ENCODE measurements around the gene BLVRB. TPM values are rescaled to one million over a fixed set of nuclear protein-coding genes. Genes with fewer than 3 reads are reported as not detected.

The BLVRB gene
- polyA plus RNA-seq (ENCODE audit: low read depth in 6 of 6) = 10 to 100 TPM in 5 of 6 donors, 1 to 10 TPM in 1; 5.3 to 35.3 (median 24.5) TPM

DNA sequence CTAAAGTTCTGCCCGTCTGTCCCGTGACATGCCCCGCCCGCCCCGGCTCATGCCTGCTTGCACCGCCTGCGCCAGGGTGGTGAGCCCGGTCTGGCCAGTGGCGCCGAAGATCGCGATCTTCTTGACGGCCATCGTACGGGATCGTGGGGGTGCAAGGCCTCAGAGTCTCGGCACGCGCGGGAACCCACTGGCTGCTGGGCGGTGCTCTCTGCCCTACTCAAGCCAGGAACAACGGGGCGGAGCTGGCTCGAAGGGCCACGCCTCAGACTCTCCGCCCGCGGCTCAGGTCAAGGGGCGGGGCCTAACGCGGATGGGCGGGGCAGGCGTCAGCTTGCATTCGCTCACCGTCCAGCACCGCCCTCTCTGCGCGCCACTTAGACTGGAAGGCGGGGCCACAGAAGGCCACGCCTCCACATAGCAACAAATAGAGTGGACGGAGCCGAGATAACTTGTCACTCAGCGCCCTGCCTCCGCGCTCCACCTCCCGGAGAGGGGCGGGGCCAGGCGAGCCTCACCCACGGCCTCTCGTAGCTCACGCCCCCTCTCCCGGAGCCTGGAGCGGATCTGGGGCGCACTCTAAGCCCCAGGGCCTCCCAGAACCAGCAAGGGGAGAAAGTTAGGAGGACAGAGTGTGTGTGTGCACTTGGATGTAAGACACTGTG is at the start of gene BLVRB:
Gene BLVRB (minus strand): TSS at position 189 of the 662 bp plus-strand sequence. CDS start 57 bp downstream, at position 132.
- ATAC-seq (ENCODE audit: low read depth in 2 of 2) = peak; percentile 68 to 79
- peak within 1 kb of the TSS; percentile 89 to 100 (median 97) for H3K27ac Mint-ChIP-seq
- peaks cover 0 to 7% of the 10 kb centered on the region in 2 donors for H3K36me3 Mint-ChIP-seq
- H3K27me3 Mint-ChIP-seq = peaks cover 5 to 35% (median 9%) of the 10 kb centered on the region in 3 donors
- peak within 1 kb of the TSS; percentile 80 to 92 (median 88) for H3K4me3 Mint-ChIP-seq
- H3K4me1 Mint-ChIP-seq = peaks cover 35 to 43% (median 40%) of the 10 kb centered on the region in 3 donors
- H3K9me3 Mint-ChIP-seq = peaks cover 0 to 5% (median 0%) of the 10 kb centered on the region in 7 donors
- DNase-seq = peak; percentile 99

GRCh38 chr19:40513741-40514315 is 48.3 kb upstream of the BLVRB start:
- ATAC-seq (ENCODE audit: low read depth in 2 of 2) (no peak), DNase-seq (no peak)
- H3K4me1 Mint-ChIP-seq = peaks cover 6 to 8% (median 7%) of the 10 kb centered on the region in 3 donors
- peaks cover 0 to 5% of the 10 kb centered on the region in 2 donors for H3K36me3 Mint-ChIP-seq
- peak overlapping the region in 1 of 8 donors; percentile 69 for H3K4me3 Mint-ChIP-seq
- H3K27ac Mint-ChIP-seq = peak overlapping the region in 1 of 6 donors; percentile 58
- H3K27me3 Mint-ChIP-seq = peaks cover 54 to 65% (median 59%) of the 10 kb centered on the region in 3 donors
- peaks cover 0 to 4% (median 0%) of the 10 kb centered on the region in 7 donors for H3K9me3 Mint-ChIP-seq

- DNase-seq (no peak), ATAC-seq (ENCODE audit: low read depth in 2 of 2) (no peak)
- Mint-ChIP-seq H3K27ac (no peak overlapping the region), H3K9me3 (peaks cover 0 to 4% (median 0%) of the 10 kb centered on the region in 7 donors), H3K36me3 (peaks cover 0 to 5% of the 10 kb centered on the region in 2 donors), H3K27me3 (peaks cover 58 to 70% (median 64%) of the 10 kb centered on the region in 3 donors), H3K4me3 (no peak overlapping the region), H3K4me1 (peaks cover 6 to 8% (median 7%) of the 10 kb centered on the region in 3 donors)
These were observed 47.8 kb upstream of the BLVRB start for GRCh38 chr19:40513345-40513678.

GRCh38 chr19:40512473-40513344 is 47.2 kb upstream of the BLVRB start:
- no peak for DNase-seq
- ATAC-seq (ENCODE audit: low read depth in 2 of 2) = no peak
- Mint-ChIP-seq H3K27ac (no peak overlapping the region), H3K27me3 (peaks cover 58 to 72% (median 69%) of the 10 kb centered on the region in 3 donors), H3K36me3 (peaks cover 0 to 5% of the 10 kb centered on the region in 2 donors), H3K9me3 (peaks cover 0 to 4% (median 0%) of the 10 kb centered on the region in 7 donors), H3K4me1 (peaks cover 6 to 8% (median 7%) of the 10 kb centered on the region in 3 donors), H3K4me3 (peak overlapping the region in 3 of 8 donors; percentile 9 to 66 (median 50))

- Mint-ChIP-seq H3K9me3 (peaks cover 0 to 4% (median 0%) of the 10 kb centered on the region in 7 donors), H3K27me3 (peaks cover 53 to 69% (median 64%) of the 10 kb centered on the region in 3 donors), H3K36me3 (peaks cover 0 to 5% of the 10 kb centered on the region in 2 donors), H3K27ac (peak overlapping the region in 1 of 6 donors; percentile 44), H3K4me1 (peaks cover 6 to 8% (median 7%) of the 10 kb centered on the region in 3 donors), H3K4me3 (peak overlapping the region in 5 of 8 donors; percentile 9 to 66 (median 47))
- no peak for DNase-seq
- ATAC-seq (ENCODE audit: low read depth in 2 of 2) = no peak
These were observed 46.5 kb upstream of the BLVRB start for GRCh38 chr19:40512110-40512472.

DNA sequence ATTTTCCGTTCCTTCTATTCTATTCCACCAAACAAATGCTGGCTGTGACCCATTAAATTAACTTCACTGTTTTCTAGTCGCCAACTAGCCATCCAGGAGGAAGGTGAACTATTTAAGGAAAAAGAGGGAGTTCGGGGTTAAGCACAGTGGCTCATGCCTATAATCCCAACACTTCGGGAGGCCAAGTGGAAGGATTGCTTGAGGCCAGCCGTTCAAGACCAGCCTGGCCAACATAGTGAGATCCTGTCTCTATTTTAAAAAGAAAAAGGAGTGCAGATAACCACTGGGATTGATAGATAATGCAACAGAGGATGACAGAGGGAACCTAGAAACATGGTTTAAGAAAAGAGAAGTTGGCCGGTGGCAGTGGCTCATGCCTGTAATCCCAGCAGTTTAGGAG is 45.9 kb upstream of the BLVRB start:
- Mint-ChIP-seq H3K27me3 (peaks cover 47 to 63% (median 59%) of the 10 kb centered on the region in 3 donors), H3K36me3 (peaks cover 0 to 5% of the 10 kb centered on the region in 2 donors), H3K4me3 (no peak overlapping the region)

GRCh38 chr19:40510526-40511115 is 45.1 kb upstream of the BLVRB start:
- H3K9me3 Mint-ChIP-seq = peaks cover 0 to 4% (median 0%) of the 10 kb centered on the region in 7 donors
- H3K36me3 Mint-ChIP-seq = peaks cover 0 to 5% of the 10 kb centered on the region in 2 donors
- no peak for ATAC-seq (ENCODE audit: low read depth in 2 of 2)
- no peak overlapping the region for H3K27ac Mint-ChIP-seq
- peaks cover 49 to 66% (median 63%) of the 10 kb centered on the region in 3 donors for H3K27me3 Mint-ChIP-seq
- H3K4me3 Mint-ChIP-seq = no peak overlapping the region
- no peak for DNase-seq
- H3K4me1 Mint-ChIP-seq = peaks cover 6 to 8% (median 7%) of the 10 kb centered on the region in 3 donors

More for the DNA sequence above, 45.9 kb upstream of the BLVRB start:
- ATAC-seq (ENCODE audit: low read depth in 2 of 2) = no peak
- no peak for DNase-seq
- H3K4me1 Mint-ChIP-seq = peaks cover 6 to 8% (median 7%) of the 10 kb centered on the region in 3 donors
- H3K9me3 Mint-ChIP-seq = peaks cover 0 to 4% (median 0%) of the 10 kb centered on the region in 7 donors
- peak overlapping the region in 1 of 6 donors; percentile 82 for H3K27ac Mint-ChIP-seq

DNA sequence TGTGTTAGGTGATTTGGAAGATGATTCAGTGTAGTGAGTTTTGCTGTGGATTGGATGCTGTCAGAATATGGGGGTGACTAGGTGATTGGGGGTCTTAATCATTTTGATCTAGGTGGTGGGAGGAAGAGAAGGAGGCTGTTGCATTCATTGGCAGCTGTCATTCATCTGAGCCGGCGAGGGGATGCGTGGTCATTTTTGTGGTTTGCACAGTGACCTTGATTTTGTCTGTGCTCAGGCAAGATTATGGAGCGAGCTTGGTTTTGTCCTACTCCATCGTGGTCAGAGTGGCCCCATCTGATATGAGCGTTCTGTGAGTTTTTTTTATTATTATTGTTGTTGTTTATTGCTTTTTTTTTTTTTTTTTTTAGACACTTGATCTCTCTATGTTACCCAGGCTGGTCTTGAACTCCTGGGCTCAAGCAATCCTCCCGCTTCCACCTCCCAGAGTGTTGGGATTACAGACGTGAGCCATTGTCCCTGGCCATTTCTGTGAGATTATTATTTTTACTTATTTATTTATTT is 43.3 kb upstream of the BLVRB start:
- Mint-ChIP-seq H3K36me3 (peaks cover 0 to under 1% of the 10 kb centered on the region in 2 donors), H3K4me3 (no peak overlapping the region), H3K9me3 (peaks cover 0 to 6% (median 0%) of the 10 kb centered on the region in 7 donors), H3K27me3 (peaks cover 46 to 72% (median 67%) of the 10 kb centered on the region in 3 donors), H3K4me1 (peaks cover 6 to 14% (median 9%) of the 10 kb centered on the region in 3 donors), H3K27ac (no peak overlapping the region)
- ATAC-seq (ENCODE audit: low read depth in 2 of 2) (no peak), DNase-seq (no peak)

- ATAC-seq (ENCODE audit: low read depth in 2 of 2) = no peak
- H3K9me3 Mint-ChIP-seq = peaks cover 0 to 4% (median 0%) of the 10 kb centered on the region in 7 donors
These were observed 42.3 kb upstream of the BLVRB start for GRCh38 chr19:40507892-40508291.

DNA sequence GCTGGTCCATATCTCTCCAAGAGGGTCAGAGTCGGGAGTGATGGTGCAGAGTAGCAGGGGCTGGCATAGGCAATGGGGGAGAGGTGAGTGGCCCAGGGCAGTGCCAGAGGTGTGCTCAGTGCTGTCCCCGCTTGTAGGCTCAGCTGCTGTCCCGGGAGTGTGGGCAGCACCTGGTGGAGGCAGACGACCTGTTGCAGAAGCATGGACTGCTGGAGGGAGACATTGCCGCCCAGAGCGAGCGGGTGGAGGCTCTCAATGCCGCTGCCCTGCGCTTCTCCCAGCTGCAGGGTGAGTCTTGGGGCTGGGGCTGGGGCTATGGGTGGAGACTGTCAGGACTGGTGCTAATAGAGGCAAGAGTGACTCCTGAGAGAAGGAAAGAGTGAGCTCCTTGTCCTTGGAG is 40.6 kb upstream of the BLVRB start:
- peaks cover 39 to 78% (median 69%) of the 10 kb centered on the region in 3 donors for H3K27me3 Mint-ChIP-seq
- peaks cover 0 to 12% (median 4%) of the 10 kb centered on the region in 3 donors for H3K4me1 Mint-ChIP-seq
- H3K4me3 Mint-ChIP-seq = no peak overlapping the region
- DNase-seq (no peak), ATAC-seq (ENCODE audit: low read depth in 2 of 2) (no peak)
- peaks cover 0 to 4% (median 0%) of the 10 kb centered on the region in 7 donors for H3K9me3 Mint-ChIP-seq
- no peak overlapping the region for H3K27ac Mint-ChIP-seq
- H3K36me3 Mint-ChIP-seq = no peaks in the 10 kb centered on the region

More at GRCh38 chr19:40507892-40508291, 42.3 kb upstream of the BLVRB start:
- Mint-ChIP-seq H3K27me3 (peaks cover 40 to 77% (median 70%) of the 10 kb centered on the region in 3 donors), H3K36me3 (no peaks in the 10 kb centered on the region), H3K4me3 (no peak overlapping the region), H3K4me1 (peaks cover 6 to 14% (median 8%) of the 10 kb centered on the region in 3 donors), H3K27ac (no peak overlapping the region)
- no peak for DNase-seq

GRCh38 chr19:40503320-40503695 is 37.8 kb upstream of the BLVRB start:
- H3K27ac Mint-ChIP-seq = peak overlapping the region in 1 of 6 donors; percentile 61
- H3K27me3 Mint-ChIP-seq = peaks cover 26 to 60% (median 58%) of the 10 kb centered on the region in 3 donors
- peak overlapping the region in 1 of 8 donors; percentile 35 for H3K4me3 Mint-ChIP-seq
- DNase-seq = no peak
- peaks cover 0 to 12% (median 4%) of the 10 kb centered on the region in 3 donors for H3K4me1 Mint-ChIP-seq
- H3K36me3 Mint-ChIP-seq = no peaks in the 10 kb centered on the region
- no peak for ATAC-seq (ENCODE audit: low read depth in 2 of 2)
- peaks cover 0 to 4% (median 0%) of the 10 kb centered on the region in 7 donors for H3K9me3 Mint-ChIP-seq

DNA sequence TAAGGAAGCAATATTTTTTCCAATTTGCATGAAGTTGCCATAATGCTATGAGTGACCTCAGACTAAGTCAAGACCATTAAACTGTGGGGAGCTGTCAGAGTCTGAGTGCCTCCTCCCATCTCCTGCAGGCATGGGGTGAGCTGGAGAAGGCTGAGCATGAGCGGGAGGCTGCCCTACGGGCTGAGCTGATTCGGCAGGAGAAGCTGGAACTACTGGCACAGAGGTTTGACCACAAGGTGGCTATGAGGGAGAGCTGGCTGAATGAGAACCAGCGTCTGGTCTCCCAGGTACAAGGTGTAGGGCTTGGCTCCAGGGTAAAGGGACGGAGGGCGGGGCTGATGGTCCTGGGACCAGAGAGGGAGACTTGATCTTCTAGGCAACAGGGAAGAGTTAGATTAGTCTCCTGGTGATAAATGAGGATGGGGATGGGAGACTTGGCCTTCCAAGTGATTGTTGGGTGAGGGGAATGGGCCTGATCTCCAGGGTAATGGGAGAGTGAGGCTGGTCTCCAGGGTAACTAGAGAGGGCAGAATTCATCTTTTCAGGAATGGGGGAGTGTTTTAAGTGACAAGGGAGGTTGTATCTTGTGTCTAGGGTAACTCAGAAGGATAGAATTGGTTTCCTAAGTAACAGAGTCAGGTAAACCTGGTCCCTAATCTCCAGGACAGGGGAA is 37.2 kb upstream of the BLVRB start:
- H3K9me3 Mint-ChIP-seq = peaks cover 0 to 4% (median 0%) of the 10 kb centered on the region in 7 donors
- no peak overlapping the region for H3K4me3 Mint-ChIP-seq
- no peaks in the 10 kb centered on the region for H3K36me3 Mint-ChIP-seq
- H3K27ac Mint-ChIP-seq = peak overlapping the region in 2 of 6 donors; percentile 9 to 57
- peaks cover 26 to 60% (median 56%) of the 10 kb centered on the region in 3 donors for H3K27me3 Mint-ChIP-seq
- DNase-seq (no peak), ATAC-seq (ENCODE audit: low read depth in 2 of 2) (no peak)
- peaks cover 0 to 12% (median 4%) of the 10 kb centered on the region in 3 donors for H3K4me1 Mint-ChIP-seq

Measured in naive B cell (primary cell).